CD4-positive, alpha-beta memory T cell (primary cell): ENCODE measurements around the gene TRAPPC3. TPM values are rescaled to one million over a fixed set of nuclear protein-coding genes. Genes with fewer than 3 reads are reported as not detected.
A peak's percentile ranks its signal among the peaks of the same experiment; 100 is the strongest.

Source experiments
- CTCF ChIA-PET: fragments of 350-600 bp; sonication (Branson Sonifier 250); formaldehyde crosslinking; loops from one replicate; lab custom pipeline; 2021; ENCODE audit warnings: inconsistent platforms; ENCODE audit not compliant: partially characterized antibody; lab: Charles Lee
- POLR2A ChIA-PET: fragments of 350-600 bp; sonication (Branson Sonifier 250); formaldehyde crosslinking; loops from one replicate; lab custom pipeline; 2021; ENCODE audit not compliant: partially characterized antibody; lab: Charles Lee
- DNase-seq, 5 donors: peaks; one replicate each; pipeline versions ENCODE4 v3.0.0 to v3.0.0-alpha.2; 2020 to 2022; ENCODE audit warnings: mixed read lengths in 1 of 5
- H3K27ac ChIP-seq: one replicate; pipeline ENCODE4 v1.7.0; 2013; ENCODE audit warnings: low read depth, low read length
- H3K27me3 ChIP-seq: 2 replicates; pipeline ENCODE4 v1.7.0; 2013; ENCODE audit warnings: mild to moderate bottlenecking, low read length, moderate library complexity; ENCODE audit not compliant: insufficient read depth
- H3K36me3 ChIP-seq: 2 replicates; pipeline ENCODE4 v1.7.0; 2013; ENCODE audit warnings: mild to moderate bottlenecking, low read length, moderate library complexity; ENCODE audit not compliant: insufficient read depth
- H3K4me1 ChIP-seq: 2 replicates; pipeline ENCODE4 v1.7.0; 2013; ENCODE audit warnings: mild to moderate bottlenecking, low read length, moderate library complexity; ENCODE audit not compliant: insufficient read depth
- H3K4me3 ChIP-seq, 2 donors: one replicate each; pipeline ENCODE4 v1.7.0; 2013; ENCODE audit warnings: low read length in 2 of 2, mild to moderate bottlenecking in 1 of 2
- H3K9me3 ChIP-seq, 2 donors: one replicate each; pipeline ENCODE4 v1.7.0; 2013; ENCODE audit warnings: low read length in 2 of 2, control low read depth in 1 of 2; ENCODE audit not compliant: control insufficient read depth in 1 of 2
- H3K27ac Mint-ChIP-seq, 7 donors: one replicate each; pipeline ENCODE4 v1.8.0; 2020 to 2021; ENCODE audit warnings: mixed read lengths in 7 of 7, mild to moderate bottlenecking in 6 of 7, inconsistent platforms in 3 of 7, moderate library complexity in 3 of 7
- H3K27me3 Mint-ChIP-seq, 2 donors: one replicate each; pipeline ENCODE4 v1.8.0; 2020 to 2021; ENCODE audit warnings: mixed read lengths in 2 of 2
- H3K36me3 Mint-ChIP-seq, 2 donors: one replicate each; pipeline ENCODE4 v1.8.0; 2020 to 2021; ENCODE audit warnings: mixed read lengths in 2 of 2, inconsistent platforms in 1 of 2, mild to moderate bottlenecking in 1 of 2
- H3K4me1 Mint-ChIP-seq, 4 donors: one replicate each; pipeline ENCODE4 v1.8.0; 2020 to 2021; ENCODE audit warnings: mixed read lengths in 4 of 4, mild to moderate bottlenecking in 1 of 4
- H3K4me3 Mint-ChIP-seq, 8 donors: one replicate each; pipeline ENCODE4 v1.8.0; 2020 to 2021; ENCODE audit warnings: mixed read lengths in 8 of 8, mild to moderate bottlenecking in 7 of 8, moderate library complexity in 6 of 8, inconsistent platforms in 3 of 8
- H3K9me3 Mint-ChIP-seq, 8 donors: one replicate each; pipeline ENCODE4 v1.8.0; 2020 to 2021; ENCODE audit warnings: mixed read lengths in 8 of 8, mild to moderate bottlenecking in 5 of 8, inconsistent platforms in 3 of 8, moderate library complexity in 1 of 8
- intact Hi-C: fragments of 100-400 bp; cut with micrococcal nuclease; formaldehyde crosslinking; loops from one replicate; pipeline ENCODE4 v1.15.1; 2023
- polyA plus RNA-seq, 2 donors: library from polyadenylated mRNA; unstranded; fragments of 300-500 nt; fragmentation: Illumina TruSeq; gene quantifications; one replicate each; pipeline ENCODE4 v1.2.3, GENCODE V29; 2021
- total RNA-seq, 2 experiments: library from RNA; stranded (reverse); gene quantifications; one replicate each; pipeline ENCODE4 v1.2.3, GENCODE V29; 2021

TRAPPC3 gene
- total and polyA plus RNA-seq, 4 experiments from 2014 or later = 51.8 to 190 (median 81.8) TPM

- intact Hi-C loops = loop anchor here (10.0 kb wide), 1 partner anchor 1537 kb away; the partner anchor contains the start of gene CDCA8
- Mint-ChIP-seq H3K4me1 (peaks cover 49 to 86% (median 66%) of the 10 kb centered on the region in 4 donors), H3K27me3 (no peaks in the 10 kb centered on the region), H3K36me3 (peaks cover 8 to 33% of the 10 kb centered on the region in 2 donors), H3K9me3 (peaks cover 0 to 1% (median 0%) of the 10 kb centered on the region in 8 donors), H3K4me3 (peak overlapping the region; percentile 85 to 97 (median 92)), H3K27ac (peak overlapping the region; percentile 91 to 98 (median 94))
- ChIA-PET CTCF (interaction anchor here (0.9 to 10.0 kb wide), 2 partner anchors 30 to 263 kb away, joined by 3 to 348 read pairs; no protein-coding TSS in a partner anchor), POLR2A (interaction anchor here (1.2 to 10.1 kb wide), 6 partner anchors 9 to 240 kb away, joined by 3 to 244 read pairs (median 12); partner anchors contain the start of genes LSM10, STK40 and THRAP3)
- peaks cover 75% of the 10 kb centered on the region for H3K4me1 ChIP-seq
- H3K27ac ChIP-seq = peak overlapping the region; percentile 96
- H3K27me3 ChIP-seq = no peaks in the 10 kb centered on the region
- no peaks in the 10 kb centered on the region for H3K9me3 ChIP-seq
- DNase-seq = no peak
- H3K36me3 ChIP-seq = no peaks in the 10 kb centered on the region
- peak overlapping the region; percentile 69 to 97 for H3K4me3 ChIP-seq
Measured at GRCh38 chr1:36157115-36157903, 8.0 kb upstream of the TRAPPC3 start.

GRCh38 chr1:36156329-36157114 lies 7.2 kb upstream of the TRAPPC3 start:
- peaks cover 75% of the 10 kb centered on the region for H3K4me1 ChIP-seq
- Mint-ChIP-seq H3K9me3 (no peaks in the 10 kb centered on the region), H3K27ac (peak overlapping the region; percentile 91 to 98 (median 94)), H3K27me3 (no peaks in the 10 kb centered on the region), H3K36me3 (peaks cover 8 to 28% of the 10 kb centered on the region in 2 donors), H3K4me1 (peaks cover 47 to 86% (median 64%) of the 10 kb centered on the region in 4 donors), H3K4me3 (peak overlapping the region; percentile 85 to 97 (median 92))
- intact Hi-C loops = loop anchor here (10.0 kb wide), 1 partner anchor 1538 kb away; the partner anchor contains the start of gene CDCA8
- H3K36me3 ChIP-seq = no peaks in the 10 kb centered on the region
- H3K27me3 ChIP-seq = no peaks in the 10 kb centered on the region
- ChIA-PET CTCF (interaction anchor here (0.9 to 10.0 kb wide), 2 partner anchors 31 to 263 kb away, joined by 3 to 348 read pairs; no protein-coding TSS in a partner anchor), POLR2A (interaction anchor here (0.6 to 10.1 kb wide), 14 partner anchors 10 to 241 kb away, joined by 3 to 244 read pairs (median 4); partner anchors contain the start of genes AGO3, LSM10, STK40 and THRAP3)
- peak overlapping the region; percentile 69 to 97 for H3K4me3 ChIP-seq
- H3K9me3 ChIP-seq = no peaks in the 10 kb centered on the region
- H3K27ac ChIP-seq = peak overlapping the region; percentile 96
- peak; percentile 51 to 77 (median 60) for DNase-seq

- Mint-ChIP-seq H3K4me3 (peak within 1 kb of the TSS; percentile 85 to 97 (median 92)), H3K27ac (peak within 1 kb of the TSS; percentile 91 to 98 (median 94)), H3K27me3 (no peaks in the 10 kb centered on the region), H3K4me1 (peaks cover 47 to 86% (median 65%) of the 10 kb centered on the region in 4 donors), H3K36me3 (peaks cover 8 to 27% of the 10 kb centered on the region in 2 donors), H3K9me3 (no peaks in the 10 kb centered on the region)
- peak within 1 kb of the TSS; percentile 91 to 97 for H3K4me3 ChIP-seq
- ChIA-PET CTCF (interaction anchor here (2.2 to 10.0 kb wide), 2 partner anchors 32 to 130 kb away, joined by 9 to 348 read pairs; no protein-coding TSS in a partner anchor), POLR2A (interaction anchor here (0.6 to 10.1 kb wide), 13 partner anchors 10 to 242 kb away, joined by 3 to 244 read pairs (median 5); partner anchors contain the start of genes AGO3, LSM10 and THRAP3)
- peaks cover 75% of the 10 kb centered on the region for H3K4me1 ChIP-seq
- H3K27me3 ChIP-seq = no peaks in the 10 kb centered on the region
- peak within 1 kb of the TSS; percentile 96 for H3K27ac ChIP-seq
- peak; percentile 88 to 94 (median 89) for DNase-seq
- intact Hi-C loops = loop anchor here (10.0 kb wide), 1 partner anchor 1539 kb away; the partner anchor contains the start of gene CDCA8
- no peaks in the 10 kb centered on the region for H3K36me3 ChIP-seq
- H3K9me3 ChIP-seq = no peaks in the 10 kb centered on the region
Measured at GRCh38 chr1:36155408-36156328, 6.4 kb upstream of the TRAPPC3 start, which contains the start of gene MAP7D1. TSS of gene MAP7D1 (plus strand) at chr1:36156160. CDS start at chr1:36156418, 258 bp downstream.

GRCh38 chr1:36154765-36155407 lies 5.6 kb upstream of the TRAPPC3 start:
- no peak for DNase-seq
- no peaks in the 10 kb centered on the region for H3K9me3 Mint-ChIP-seq

GRCh38 chr1:36154335-36154734 lies 5.0 kb upstream of the TRAPPC3 start:
- Histone ChIP-seq H3K36me3 (no peaks in the 10 kb centered on the region), H3K4me3 (no peak overlapping the region), H3K4me1 (peaks cover 73% of the 10 kb centered on the region), H3K27ac (peak overlapping the region; percentile 96), H3K9me3 (no peaks in the 10 kb centered on the region), H3K27me3 (no peaks in the 10 kb centered on the region)
- Mint-ChIP-seq H3K9me3 (no peaks in the 10 kb centered on the region), H3K4me1 (peaks cover 47 to 86% (median 65%) of the 10 kb centered on the region in 4 donors), H3K36me3 (peaks cover 8 to 22% of the 10 kb centered on the region in 2 donors), H3K4me3 (peak overlapping the region; percentile 75 to 91 (median 86)), H3K27me3 (no peaks in the 10 kb centered on the region), H3K27ac (peak overlapping the region; percentile 71 to 94 (median 93))
- ChIA-PET CTCF (interaction anchor here (2.2 to 10.0 kb wide), 2 partner anchors 33 to 132 kb away, joined by 9 to 348 read pairs; no protein-coding TSS in a partner anchor), POLR2A (interaction anchor here (1.9 to 10.1 kb wide), 5 partner anchors 7 to 69 kb away, joined by 5 to 251 read pairs (median 15); partner anchors contain the start of gene THRAP3)
- no peak for DNase-seq
- intact Hi-C loops = loop anchor here (10.0 kb wide), 1 partner anchor 1540 kb away; the partner anchor contains the start of gene CDCA8

More at GRCh38 chr1:36154765-36155407, 5.6 kb upstream of the TRAPPC3 start:
- CTCF ChIA-PET = interaction anchor here (2.2 to 10.0 kb wide), 2 partner anchors 33 to 131 kb away, joined by 9 to 348 read pairs; no protein-coding TSS in a partner anchor
- intact Hi-C loops = loop anchor here (10.0 kb wide), 1 partner anchor 1540 kb away; the partner anchor contains the start of gene CDCA8
- Histone ChIP-seq H3K27ac (peak overlapping the region; percentile 96), H3K4me3 (peak overlapping the region; percentile 65 to 91), H3K36me3 (no peaks in the 10 kb centered on the region), H3K27me3 (no peaks in the 10 kb centered on the region), H3K4me1 (peaks cover 75% of the 10 kb centered on the region), H3K9me3 (no peaks in the 10 kb centered on the region)
- POLR2A ChIA-PET = interaction anchor here (1.9 to 10.1 kb wide), 6 partner anchors 7 to 69 kb away, joined by 5 to 251 read pairs (median 24); partner anchors contain the start of gene THRAP3
- Mint-ChIP-seq H3K36me3 (peaks cover 8 to 24% of the 10 kb centered on the region in 2 donors), H3K27ac (peak overlapping the region; percentile 87 to 94 (median 93)), H3K4me3 (peak overlapping the region; percentile 75 to 91 (median 86)), H3K4me1 (peaks cover 46 to 86% (median 65%) of the 10 kb centered on the region in 4 donors), H3K27me3 (no peaks in the 10 kb centered on the region)
